ENCODE results near the gene FRRS1L.

FRRS1L gene

GRCh38 chr9:109176386-109176785, 9.3 kb upstream of the FRRS1L start:
- DNase-seq (ENCODE audit: low read depth in 2 of 2): no peak

- no peak for DNase-seq (ENCODE audit: low read depth in 2 of 2)
Measured at GRCh38 chr9:109172935-109173334, 5.9 kb upstream of the FRRS1L start.

GRCh38 chr9:109171926-109172325, 4.9 kb upstream of the FRRS1L start:
- no peak for DNase-seq (ENCODE audit: low read depth in 2 of 2)

- DNase-seq (ENCODE audit: low read depth in 2 of 2): no peak
Measured at GRCh38 chr9:109168170-109168569, 1.1 kb upstream of the FRRS1L start.

- no peak for DNase-seq (ENCODE audit: low read depth in 2 of 2)
Measured at GRCh38 chr9:109167716-109168115, 667 bp upstream of the FRRS1L start.

GRCh38 chr9:109166171-109166770, 778 bp downstream of the FRRS1L start:
- no peak for DNase-seq (ENCODE audit: low read depth in 2 of 2)

GRCh38 chr9:109164042-109164441, 3.0 kb downstream of the FRRS1L start:
- DNase-seq (ENCODE audit: low read depth in 2 of 2): no peak

GRCh38 chr9:109163194-109163593, 3.9 kb downstream of the FRRS1L start:
- no peak for DNase-seq (ENCODE audit: low read depth in 2 of 2)

- no peak for DNase-seq (ENCODE audit: low read depth in 2 of 2)
Measured at GRCh38 chr9:109162677-109163076, 4.4 kb downstream of the FRRS1L start.

GRCh38 chr9:109161471-109161870, 5.6 kb downstream of the FRRS1L start:
- DNase-seq (ENCODE audit: low read depth in 2 of 2): no peak

- DNase-seq (ENCODE audit: low read depth in 2 of 2): no peak
Measured at GRCh38 chr9:109159583-109159982, 7.5 kb downstream of the FRRS1L start.

- no peak for DNase-seq (ENCODE audit: low read depth in 2 of 2)
Measured at GRCh38 chr9:109158651-109159050, 8.4 kb downstream of the FRRS1L start.

GRCh38 chr9:109156708-109157107, 10.3 kb downstream of the FRRS1L start:
- no peak for DNase-seq (ENCODE audit: low read depth in 2 of 2)

GRCh38 chr9:109150925-109151545, 16.0 kb downstream of the FRRS1L start:
- DNase-seq (ENCODE audit: low read depth in 2 of 2): no peak

- no peak for DNase-seq (ENCODE audit: low read depth in 2 of 2)
Measured at GRCh38 chr9:109149722-109150121, 17.3 kb downstream of the FRRS1L start.

- DNase-seq (ENCODE audit: low read depth in 2 of 2): no peak
Measured at GRCh38 chr9:109149089-109149488, 18.0 kb downstream of the FRRS1L start.

GRCh38 chr9:109145051-109145450, 22.0 kb downstream of the FRRS1L start:
- DNase-seq (ENCODE audit: low read depth in 2 of 2): no peak

GRCh38 chr9:109143881-109144562, 23.0 kb downstream of the FRRS1L start:
- no peak for DNase-seq (ENCODE audit: low read depth in 2 of 2)

GRCh38 chr9:109141375-109141774, 25.7 kb downstream of the FRRS1L start:
- DNase-seq (ENCODE audit: low read depth in 2 of 2): no peak

GRCh38 chr9:109139851-109140250, 27.2 kb downstream of the FRRS1L start:
- no peak for DNase-seq (ENCODE audit: low read depth in 2 of 2)

- DNase-seq (ENCODE audit: low read depth in 2 of 2): no peak
Measured at GRCh38 chr9:109138421-109138820, 28.6 kb downstream of the FRRS1L start.

GRCh38 chr9:109134167-109134578, 32.9 kb downstream of the FRRS1L start:
- no peak for DNase-seq (ENCODE audit: low read depth in 2 of 2)

GRCh38 chr9:109133533-109133932, 33.5 kb downstream of the FRRS1L start:
- no peak for DNase-seq (ENCODE audit: low read depth in 2 of 2)
